SK-N-MC (cell line): Measurements from ENCODE around the gene ARHGEF33.

ENCODE experiments used
- DNase-seq: peaks from one replicate; pipeline ENCODE4 v3.0.0-alpha.2; 2011; ENCODE audit warnings: low read depth, low spot score
- H3K27ac ChIP-seq: fragments of 200-600 bp; sonication (generic); 2 replicates; pipeline ENCODE4 v1.5.1; 2016; ENCODE audit warnings: mixed run types
- H3K36me3 ChIP-seq: fragments of 200-600 bp; sonication (generic); 2 replicates; pipeline ENCODE4 v1.6.1; 2017; ENCODE audit warnings: antibody characterized with exemption, low read length, mixed read lengths; ENCODE audit not compliant: insufficient read depth
- H3K4me3 ChIP-seq: fragments of 200-600 bp; sonication (generic); 2 replicates; pipeline ENCODE4 v1.5.1; 2016
- H3K9ac ChIP-seq: fragments of 200-600 bp; sonication (generic); 2 replicates; pipeline ENCODE4 v1.8.0; 2017; ENCODE audit warnings: mixed run types, mixed read lengths; ENCODE audit not compliant: insufficient read length
- H3K9me3 ChIP-seq: fragments of 200-600 bp; sonication (generic); 2 replicates; pipeline ENCODE4 v1.6.1; 2017; ENCODE audit warnings: low read depth, mild to moderate bottlenecking, antibody characterized with exemption, low read length, moderate library complexity, mixed read lengths
- EZH2 ChIP-seq: fragments of 200-600 bp; sonication (generic); IDR thresholded peaks from one replicate; pipeline ENCODE4 v1.6.1; 2017; ENCODE audit warnings: antibody characterized with exemption
- FOXP2 ChIP-seq: optimal IDR thresholded peaks from 2 replicates; pipeline ENCODE3; 2011; ENCODE audit warnings: mild to moderate bottlenecking, moderate library complexity; ENCODE audit not compliant: insufficient read depth; ENCODE audit errors: extremely low read length, control extremely low read depth
- POLR2AphosphoS5 ChIP-seq: IDR thresholded peaks from 2 replicates; pipeline ENCODE4 v1.6.1; 2012; ENCODE audit warnings: mild to moderate bottlenecking, low read depth, low read length, borderline replicate concordance

Gene ARHGEF33

DNA sequence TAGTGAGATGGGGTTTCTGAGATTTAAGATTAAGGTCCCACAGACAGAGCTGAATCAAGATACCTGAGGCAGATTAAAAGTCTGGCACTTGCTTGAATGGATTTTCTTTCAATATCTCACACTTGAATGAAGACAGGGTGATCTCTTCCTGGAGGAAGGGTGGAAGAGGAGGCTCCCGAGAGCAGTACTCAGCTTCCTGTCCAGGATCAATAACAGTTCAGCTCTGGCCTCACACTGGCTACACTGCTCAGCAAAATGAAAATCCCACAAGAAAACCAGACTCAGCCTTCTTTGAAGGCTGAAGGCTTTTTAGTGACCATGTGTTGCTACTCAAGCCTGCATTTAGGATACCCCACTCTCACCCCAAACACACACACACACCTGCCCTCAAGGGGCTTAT lies 11.1 kb downstream of the ARHGEF33 start:
- Histone ChIP-seq H3K9ac (no peak overlapping the region), H3K36me3 (no peaks in the 10 kb centered on the region), H3K4me3 (no peak overlapping the region), H3K27ac (no peak overlapping the region), H3K9me3 (no peaks in the 10 kb centered on the region)
- no peak for DNase-seq
- TF ChIP-seq FOXP2 = no peak
- no peak for TF ChIP-seq POLR2AphosphoS5
- no peak for TF ChIP-seq EZH2

DNA sequence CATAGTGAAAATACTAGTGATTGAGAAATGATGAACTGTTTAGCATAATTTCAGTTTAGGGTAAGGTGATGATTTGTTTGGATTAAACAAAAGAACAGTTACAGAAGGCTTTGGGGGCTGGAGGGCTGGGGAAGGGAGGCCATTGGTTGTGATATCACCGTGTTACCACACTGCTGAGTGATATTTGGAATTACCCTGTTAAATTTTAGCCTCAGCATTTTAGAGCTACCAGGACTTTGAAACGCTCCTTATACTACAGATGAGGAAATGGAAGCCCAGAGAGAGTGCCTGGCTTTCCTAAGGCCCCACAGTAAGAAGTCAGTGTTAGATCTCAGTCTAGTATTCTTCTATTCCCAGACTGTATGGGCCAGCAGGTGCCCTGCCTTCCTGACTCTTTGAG lies 15.6 kb downstream of the ARHGEF33 start:
- Histone ChIP-seq H3K36me3 (no peaks in the 10 kb centered on the region), H3K4me3 (no peak overlapping the region), H3K9ac (no peak overlapping the region), H3K9me3 (no peaks in the 10 kb centered on the region), H3K27ac (no peak overlapping the region)
- no peak for DNase-seq
- no peak for TF ChIP-seq FOXP2
- TF ChIP-seq EZH2 = no peak
- TF ChIP-seq POLR2AphosphoS5 = no peak

DNA sequence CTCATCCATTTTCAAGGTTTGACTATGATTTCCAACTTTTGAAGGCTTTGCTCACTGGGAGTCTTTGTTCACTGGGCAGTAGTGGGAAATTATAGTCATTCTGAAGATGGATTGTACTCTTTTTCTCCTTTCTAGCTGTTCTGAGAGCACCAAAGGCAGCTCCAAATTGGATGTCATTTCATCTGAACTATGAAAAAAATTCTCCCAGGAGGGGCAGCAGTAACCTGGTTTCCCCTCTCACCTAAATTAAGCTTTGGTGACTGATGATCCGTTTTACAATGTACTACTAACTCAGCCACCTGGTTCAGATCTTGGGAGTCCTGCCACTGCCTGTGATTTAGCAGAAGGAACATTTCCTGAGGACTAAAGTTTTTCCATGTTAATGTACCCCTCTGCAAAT lies 17.6 kb downstream of the ARHGEF33 start:
- H3K36me3 ChIP-seq = no peaks in the 10 kb centered on the region
- H3K9me3 ChIP-seq = no peaks in the 10 kb centered on the region
- H3K4me3 ChIP-seq = no peak overlapping the region
- no peak overlapping the region for H3K9ac ChIP-seq
- no peak overlapping the region for H3K27ac ChIP-seq
- no peak for DNase-seq
- TF ChIP-seq EZH2 (no peak), FOXP2 (no peak), POLR2AphosphoS5 (no peak)

DNA sequence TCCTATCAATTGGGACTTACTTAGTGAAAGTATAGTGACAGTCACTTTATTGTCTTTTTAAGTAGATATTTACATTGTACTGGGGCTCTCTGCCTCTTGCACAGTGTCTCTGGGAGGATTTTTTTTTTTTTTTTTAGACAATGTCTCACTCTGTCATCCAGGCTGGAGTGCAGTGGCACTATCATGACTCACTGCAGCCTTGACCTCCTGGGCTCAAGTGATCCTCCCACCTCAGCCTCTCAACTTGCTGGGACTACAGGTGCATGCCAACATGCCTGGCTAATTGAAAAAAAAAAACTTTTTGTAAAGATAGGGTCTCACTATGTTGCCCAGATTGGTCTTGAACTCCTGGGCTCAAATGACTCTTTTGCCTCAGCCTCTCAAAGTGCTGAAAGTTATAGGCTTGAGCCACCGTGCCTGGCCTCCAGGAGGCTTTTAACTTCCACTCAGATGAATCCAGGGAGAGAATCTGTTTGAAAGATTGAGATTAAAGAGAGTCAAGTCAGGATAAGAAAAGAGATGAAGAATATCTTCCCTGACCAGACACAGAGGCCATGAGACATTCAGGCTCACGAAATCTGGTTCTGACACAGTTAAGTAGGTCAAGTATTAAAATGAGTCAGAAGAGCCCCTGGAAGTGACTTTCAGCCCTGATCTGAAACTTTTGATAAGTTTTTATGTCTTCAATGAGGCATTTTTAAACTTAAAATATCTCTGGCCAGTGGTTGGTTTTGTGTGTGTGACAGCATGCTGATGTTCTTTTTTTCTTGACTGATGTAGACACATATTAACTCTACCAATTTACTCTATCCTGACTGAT lies 18.3 kb downstream of the ARHGEF33 start:
- DNase-seq = no peak
- no peak overlapping the region for H3K9ac ChIP-seq
- TF ChIP-seq POLR2AphosphoS5 (no peak), FOXP2 (no peak), EZH2 (no peak)
- no peaks in the 10 kb centered on the region for H3K36me3 ChIP-seq
- no peak overlapping the region for H3K4me3 ChIP-seq
- H3K27ac ChIP-seq = no peak overlapping the region
- no peaks in the 10 kb centered on the region for H3K9me3 ChIP-seq

DNA sequence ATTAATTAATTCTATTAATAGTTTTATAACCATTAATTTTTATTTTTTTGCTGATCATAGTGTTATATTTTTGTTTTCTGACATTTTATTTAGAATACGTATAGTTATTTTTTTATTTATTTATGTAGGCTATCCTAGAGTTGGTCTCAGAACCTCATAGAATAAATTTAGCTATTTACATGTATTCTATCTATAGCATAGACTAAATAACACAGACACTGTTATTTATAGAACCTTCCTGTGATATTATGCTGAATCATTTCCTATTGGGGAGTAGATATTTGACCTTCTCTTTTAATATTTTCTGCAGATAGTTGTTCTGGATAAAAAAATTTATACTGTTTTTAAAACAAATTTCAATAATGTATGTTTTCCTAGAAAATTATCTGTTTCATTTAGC lies 20.2 kb downstream of the ARHGEF33 start:
- H3K9me3 ChIP-seq = no peaks in the 10 kb centered on the region
- no peak overlapping the region for H3K4me3 ChIP-seq
- TF ChIP-seq EZH2 (no peak), FOXP2 (no peak), POLR2AphosphoS5 (no peak)
- H3K9ac ChIP-seq = no peak overlapping the region
- no peaks in the 10 kb centered on the region for H3K36me3 ChIP-seq
- no peak for DNase-seq
- no peak overlapping the region for H3K27ac ChIP-seq

DNA sequence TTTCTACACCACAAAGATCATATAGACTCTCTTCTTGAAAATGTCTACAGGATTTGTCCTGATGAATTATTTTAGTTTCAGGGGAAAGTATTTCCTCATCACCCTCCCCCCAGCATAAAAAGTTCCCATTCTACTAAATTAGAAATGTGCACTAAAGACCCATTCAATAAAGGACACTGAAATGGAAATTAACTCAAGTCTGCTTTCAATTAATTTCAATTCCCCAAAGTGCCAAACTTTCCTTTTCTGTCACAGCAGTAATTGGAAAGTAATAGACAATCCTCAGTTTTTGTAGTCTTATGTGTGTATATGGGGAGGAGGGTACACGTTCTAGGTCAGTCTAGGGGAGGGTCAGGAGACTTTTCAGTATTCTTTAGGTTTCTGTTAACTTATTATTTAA lies 21.5 kb downstream of the ARHGEF33 start:
- Histone ChIP-seq H3K27ac (peak overlapping the region; percentile 29), H3K9ac (no peak overlapping the region), H3K4me3 (peak overlapping the region; percentile 8; the same call in 1 of the 2 replicates), H3K36me3 (no peaks in the 10 kb centered on the region), H3K9me3 (no peaks in the 10 kb centered on the region)
- no peak for DNase-seq
- TF ChIP-seq EZH2 (no peak), FOXP2 (no peak), POLR2AphosphoS5 (no peak)

DNA sequence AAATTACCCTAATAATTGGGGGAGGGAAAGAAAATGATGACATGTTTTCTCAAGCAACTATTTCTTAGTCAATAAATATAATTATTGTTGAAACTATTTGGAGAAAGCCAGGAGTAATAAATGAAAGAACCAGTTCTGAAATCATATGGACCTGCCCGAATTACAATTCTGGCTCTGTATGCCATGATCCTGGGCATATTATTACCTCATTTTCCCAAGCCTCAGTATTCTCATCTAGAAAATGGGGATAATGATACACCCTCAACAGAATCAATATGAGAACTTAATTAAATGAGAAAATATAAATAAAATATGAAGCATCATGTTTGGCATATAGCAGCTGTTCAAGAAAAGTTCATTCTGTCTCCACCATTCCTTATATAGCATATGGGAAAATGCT lies 22.9 kb downstream of the ARHGEF33 start:
- H3K9me3 ChIP-seq = no peaks in the 10 kb centered on the region
- H3K36me3 ChIP-seq = no peaks in the 10 kb centered on the region
- TF ChIP-seq FOXP2 = no peak
- no peak for TF ChIP-seq POLR2AphosphoS5
- TF ChIP-seq EZH2 = no peak
- H3K9ac ChIP-seq = no peak overlapping the region
- no peak for DNase-seq
- no peak overlapping the region for H3K27ac ChIP-seq
- no peak overlapping the region for H3K4me3 ChIP-seq

DNA sequence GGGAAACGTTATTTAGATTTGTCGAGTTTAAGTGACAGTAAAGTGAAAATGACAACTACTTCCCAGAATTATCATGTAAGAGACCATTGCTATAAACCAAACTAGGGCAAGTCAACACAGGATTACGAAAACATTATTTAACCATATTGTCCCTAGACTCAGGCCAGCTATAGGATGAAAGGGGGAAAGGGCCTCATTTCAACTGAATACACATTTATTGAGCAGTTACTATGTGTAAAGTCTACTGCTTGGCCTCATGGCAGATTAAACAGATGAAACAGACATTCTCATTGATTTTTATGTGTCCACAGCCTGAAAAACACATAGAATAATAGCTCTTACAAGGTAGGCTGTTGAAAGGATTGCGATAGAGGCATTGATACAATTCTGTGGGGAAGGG lies 32.7 kb downstream of the ARHGEF33 start:
- H3K9ac ChIP-seq = no peak overlapping the region
- DNase-seq = no peak
- H3K9me3 ChIP-seq = no peaks in the 10 kb centered on the region
- no peak overlapping the region for H3K27ac ChIP-seq
- no peak overlapping the region for H3K4me3 ChIP-seq
- TF ChIP-seq POLR2AphosphoS5 = no peak
- no peak for TF ChIP-seq EZH2
- no peak for TF ChIP-seq FOXP2
- no peaks in the 10 kb centered on the region for H3K36me3 ChIP-seq

DNA sequence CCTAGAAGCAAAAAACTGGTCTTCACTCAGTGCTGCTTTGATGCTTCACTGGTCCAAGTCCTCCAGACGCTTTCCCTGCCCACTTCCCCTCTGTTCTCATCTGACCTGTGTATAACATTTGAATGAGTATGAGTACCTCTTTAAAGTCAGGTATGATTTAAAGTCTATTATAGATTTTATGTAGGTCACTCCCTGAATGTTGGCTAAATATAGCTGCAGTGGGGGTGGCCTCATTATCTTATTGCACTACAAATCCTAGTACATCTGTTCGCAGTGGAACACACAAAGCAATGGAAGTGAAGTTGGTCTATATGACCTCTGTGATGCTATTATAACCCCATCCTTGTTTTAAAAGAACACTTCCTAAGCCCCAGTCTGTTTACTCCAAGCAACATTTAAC lies 33.2 kb downstream of the ARHGEF33 start:
- no peak for DNase-seq
- no peak for TF ChIP-seq POLR2AphosphoS5
- no peak for TF ChIP-seq FOXP2
- no peak for TF ChIP-seq EZH2
- Histone ChIP-seq H3K36me3 (no peaks in the 10 kb centered on the region), H3K27ac (no peak overlapping the region), H3K9ac (no peak overlapping the region), H3K4me3 (no peak overlapping the region), H3K9me3 (no peaks in the 10 kb centered on the region)

DNA sequence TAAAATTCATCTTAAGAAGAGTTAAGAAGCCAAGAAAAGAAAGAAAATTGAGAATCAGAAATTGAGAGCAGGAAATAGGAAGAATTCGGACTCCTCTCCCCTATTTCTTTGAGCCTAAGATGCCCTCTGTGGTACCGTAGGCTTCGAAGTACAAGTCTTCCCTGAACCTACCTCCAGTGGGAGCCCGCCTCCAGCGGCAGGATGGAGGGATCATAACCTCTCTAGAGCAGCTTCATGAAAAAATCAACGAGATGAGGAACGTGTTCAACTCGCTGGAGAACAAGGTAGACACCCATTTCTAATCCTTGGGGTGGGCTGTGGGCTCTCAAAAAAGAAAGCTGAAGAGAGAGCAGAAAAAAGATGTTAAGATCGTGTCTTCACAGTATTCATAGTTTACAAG lies 36.3 kb downstream of the ARHGEF33 start:
- Histone ChIP-seq H3K9me3 (no peaks in the 10 kb centered on the region), H3K36me3 (no peaks in the 10 kb centered on the region), H3K9ac (no peak overlapping the region), H3K27ac (no peak overlapping the region), H3K4me3 (no peak overlapping the region)
- no peak for DNase-seq
- TF ChIP-seq FOXP2 = no peak
- no peak for TF ChIP-seq POLR2AphosphoS5
